HG02840 (cell line): Measurements from ENCODE around the gene OGFOD3.

Source experiments
- ATAC-seq: cut with Tn5 transposase; IDR thresholded peaks from one replicate; pipeline ENCODE4 v1.9.1; 2021; ENCODE audit warnings: mild to moderate bottlenecking, moderate library complexity, moderate number of reproducible peaks; ENCODE audit not compliant: unreplicated experiment, low FRiP score

OGFOD3 gene

DNA sequence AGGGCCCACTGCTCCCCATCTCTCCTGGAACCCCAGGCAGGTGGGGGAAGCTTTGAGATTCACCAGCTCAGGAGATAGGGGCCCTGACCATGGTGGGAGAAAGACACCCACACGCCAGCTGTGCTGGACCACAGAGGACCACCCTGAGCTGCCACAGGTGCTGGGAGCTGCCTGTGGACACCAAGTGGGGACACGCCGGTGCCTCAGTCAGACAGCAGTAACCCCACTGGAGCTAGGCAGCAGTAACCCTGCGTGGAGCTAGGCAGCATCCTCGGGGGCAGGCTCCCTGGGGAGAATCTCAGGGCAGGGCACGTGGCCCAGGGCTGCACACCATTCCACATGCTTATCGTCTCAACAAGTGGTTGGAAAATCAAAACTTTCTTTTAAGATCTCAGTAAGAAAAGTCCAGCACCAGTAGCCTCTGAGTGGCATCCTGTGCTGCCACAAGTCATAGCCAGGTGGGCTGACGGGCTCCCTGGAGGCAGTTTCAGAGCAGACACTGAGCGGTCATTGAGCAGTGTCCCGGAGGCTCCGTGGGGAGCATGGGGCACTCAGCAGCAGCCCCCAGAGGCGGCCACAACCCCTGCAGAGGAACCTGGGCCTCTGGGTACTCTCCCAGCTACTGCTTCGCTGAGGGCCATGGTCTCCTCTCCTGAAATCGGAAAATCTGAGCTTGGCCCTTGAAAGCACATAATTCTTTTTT, 8.2 kb downstream of the OGFOD3 start:
- no peak for ATAC-seq

DNA sequence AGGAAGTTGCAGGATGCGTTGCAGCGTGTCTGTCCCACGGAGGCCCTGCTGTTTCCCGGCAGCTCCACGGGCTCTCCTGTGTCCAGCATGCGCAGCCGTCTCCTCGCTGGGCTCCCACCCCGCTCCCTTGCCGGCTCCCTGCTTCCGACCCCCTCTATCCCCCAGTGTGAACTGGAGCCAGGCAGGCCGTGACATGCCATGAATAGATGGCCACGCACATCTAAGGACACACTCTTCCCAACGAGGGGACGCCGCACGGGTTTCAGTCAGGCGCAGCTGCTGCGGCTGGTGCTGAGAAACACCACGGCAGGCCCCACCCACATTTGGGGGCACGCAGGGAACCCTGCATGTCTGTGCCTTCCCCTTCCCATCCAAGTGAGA, 9.5 kb downstream of the OGFOD3 start:
- no peak for ATAC-seq

DNA sequence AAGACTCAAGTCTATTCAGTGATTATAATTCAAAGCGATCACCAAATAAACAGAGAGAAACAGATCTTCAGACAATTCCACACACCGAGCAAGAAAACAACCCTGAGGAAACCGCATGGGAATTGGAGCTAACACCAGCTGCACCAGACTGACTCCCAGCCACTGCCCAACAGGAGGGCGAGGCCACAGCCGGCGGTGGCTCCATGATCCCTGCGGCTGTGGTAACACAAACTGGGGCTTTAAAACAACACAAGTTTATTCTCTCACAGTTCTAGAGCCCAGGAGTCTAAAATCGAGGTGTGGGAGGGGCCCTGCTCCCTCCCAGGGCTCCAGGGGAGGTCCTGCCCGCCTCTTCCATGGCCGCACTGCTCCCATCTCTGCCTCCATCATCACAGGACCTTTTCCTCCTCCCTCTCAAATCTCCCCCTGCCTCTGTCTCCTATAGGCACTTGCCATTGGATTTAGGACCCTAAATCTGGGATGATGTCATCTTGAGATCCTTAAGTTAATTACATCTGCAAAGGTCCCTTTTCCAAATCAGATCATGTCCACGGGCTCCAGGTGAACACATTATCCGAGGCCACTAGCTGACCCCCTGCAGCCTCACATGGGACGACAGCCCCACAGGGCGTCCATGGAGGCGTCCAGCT, 10.0 kb downstream of the OGFOD3 start:
- ATAC-seq: no peak

DNA sequence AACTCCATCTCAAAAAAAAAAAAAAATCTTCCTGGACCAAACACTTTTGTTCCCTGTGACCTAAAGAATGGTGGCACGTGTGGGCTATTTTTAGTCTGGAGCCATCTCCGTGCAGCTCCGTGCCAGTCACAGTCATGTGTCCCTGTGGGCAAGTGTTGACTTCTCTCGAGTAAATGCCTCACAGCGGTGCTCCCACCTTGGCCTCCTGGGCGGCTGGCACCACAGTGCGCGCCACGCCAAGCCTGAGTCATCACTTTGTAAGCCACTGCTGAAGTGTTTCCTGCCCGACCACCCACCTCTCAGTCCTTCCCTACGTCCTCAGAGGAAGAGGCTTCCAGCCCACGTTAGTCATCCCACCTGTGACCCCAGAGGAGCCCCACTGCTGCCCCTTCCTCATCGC, 11.1 kb downstream of the OGFOD3 start:
- ATAC-seq: no peak

DNA sequence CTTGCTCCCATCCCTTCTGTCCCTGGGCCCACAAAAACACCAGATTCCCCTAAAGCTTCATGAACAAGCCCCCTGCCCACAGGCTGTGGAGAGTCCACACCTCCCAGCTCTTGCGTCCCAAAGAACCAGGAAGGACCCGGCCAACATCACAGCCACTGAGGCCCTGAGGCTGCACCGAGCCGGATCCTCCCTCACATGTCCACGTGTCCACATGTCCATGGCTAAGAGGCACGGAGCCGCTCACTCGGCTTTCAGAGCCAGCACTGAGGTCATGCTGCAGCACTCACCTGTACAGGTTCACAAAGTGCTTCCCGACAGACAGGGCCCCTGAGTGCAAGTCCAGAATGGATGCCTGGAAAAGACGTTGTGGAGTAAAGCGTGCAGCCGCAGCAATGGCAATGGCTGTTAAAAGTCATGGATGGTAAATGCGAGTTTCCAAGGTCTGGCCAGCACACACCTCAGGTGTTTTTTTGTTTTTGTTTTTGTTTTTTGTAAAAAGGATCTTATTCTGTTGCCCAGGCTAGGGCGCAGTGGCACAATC, 12.2 kb downstream of the OGFOD3 start:
- ATAC-seq: no peak

DNA sequence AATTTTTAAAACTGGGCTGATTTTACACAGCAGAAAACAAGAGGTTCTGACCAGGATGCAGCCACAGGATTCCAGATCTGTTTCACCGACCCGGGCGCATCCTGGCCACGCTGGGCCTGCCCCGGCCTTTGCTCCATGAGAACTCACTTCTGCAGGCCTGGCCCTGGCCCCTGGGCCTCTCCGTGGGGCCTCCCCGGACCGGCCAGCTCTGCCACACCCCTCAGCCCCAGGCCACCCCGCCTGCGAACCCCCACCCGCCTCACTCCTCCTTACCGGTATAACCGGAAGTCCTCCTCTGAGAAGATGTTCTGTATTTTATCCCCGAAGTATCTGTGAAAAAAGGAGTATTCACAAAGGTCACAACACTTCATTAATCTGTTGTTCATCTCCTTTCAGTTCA, 13.3 kb downstream of the OGFOD3 start:
- no peak for ATAC-seq

DNA sequence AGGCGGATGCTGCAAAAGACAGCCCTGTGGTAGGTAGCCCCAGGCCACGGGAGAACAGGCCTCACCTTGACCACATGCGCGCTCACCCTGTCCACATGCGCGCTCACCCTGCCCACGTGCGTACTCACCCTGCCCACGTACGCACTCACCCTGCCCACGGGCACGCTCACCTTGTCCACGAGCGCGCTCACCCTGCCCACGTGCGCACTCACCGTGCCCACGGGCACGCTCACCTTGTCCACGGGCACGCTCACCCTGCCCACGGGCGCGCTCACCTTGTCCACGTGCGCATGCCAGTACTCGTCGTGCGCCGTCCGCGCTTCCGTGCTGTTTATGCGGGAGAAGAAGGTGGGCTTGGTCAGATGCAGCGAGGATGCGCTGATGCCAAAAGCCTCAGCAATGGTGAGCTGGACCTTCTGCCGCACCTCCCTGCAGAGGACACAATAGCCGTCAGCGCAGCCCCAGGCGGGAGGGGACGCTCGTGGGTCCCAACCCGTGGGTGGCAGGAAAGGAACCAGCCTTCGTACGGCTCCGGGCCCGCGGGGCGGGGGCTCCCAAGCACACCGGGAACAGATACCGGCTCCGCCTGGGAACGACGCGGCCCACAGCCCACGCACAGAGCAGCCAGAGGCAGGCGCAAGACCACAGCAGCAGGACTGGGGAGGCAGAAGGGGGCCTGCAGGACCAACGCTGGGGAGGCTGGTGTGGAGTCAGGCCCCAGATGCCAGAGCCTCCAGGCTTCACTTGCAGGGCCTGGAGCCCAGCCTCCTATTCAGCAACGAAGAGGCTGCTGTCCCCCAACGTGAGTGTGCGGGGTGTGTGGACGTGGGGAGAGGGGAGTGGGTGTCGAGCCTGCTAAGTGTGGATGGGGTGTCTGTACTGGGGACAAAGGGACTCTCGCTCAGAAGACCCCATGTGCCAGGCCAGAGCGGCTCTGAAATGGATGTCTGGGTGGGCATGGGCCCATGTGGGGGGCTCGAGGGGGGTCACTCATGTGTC, 14.4 kb downstream of the OGFOD3 start:
- no peak for ATAC-seq

DNA sequence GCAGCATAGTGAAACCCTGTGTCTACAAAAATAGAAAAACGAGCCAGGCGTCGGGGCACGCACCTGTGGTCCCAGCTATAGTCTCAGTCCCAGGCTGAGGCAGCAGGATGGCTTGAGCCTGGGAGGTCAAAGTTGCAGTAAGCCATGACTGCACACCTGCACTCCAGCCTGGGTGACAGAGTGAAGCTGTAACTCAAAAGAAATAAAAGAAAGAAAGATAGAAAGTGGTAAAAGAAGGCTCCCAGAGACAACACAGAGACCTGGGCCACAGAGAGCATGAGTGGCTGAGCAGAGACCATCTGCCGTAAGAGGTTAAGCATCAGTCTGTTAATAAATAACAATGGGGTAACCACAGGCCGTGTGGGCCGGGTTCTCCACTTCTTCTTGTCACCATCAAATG, 15.5 kb downstream of the OGFOD3 start:
- ATAC-seq: peak; percentile 75

DNA sequence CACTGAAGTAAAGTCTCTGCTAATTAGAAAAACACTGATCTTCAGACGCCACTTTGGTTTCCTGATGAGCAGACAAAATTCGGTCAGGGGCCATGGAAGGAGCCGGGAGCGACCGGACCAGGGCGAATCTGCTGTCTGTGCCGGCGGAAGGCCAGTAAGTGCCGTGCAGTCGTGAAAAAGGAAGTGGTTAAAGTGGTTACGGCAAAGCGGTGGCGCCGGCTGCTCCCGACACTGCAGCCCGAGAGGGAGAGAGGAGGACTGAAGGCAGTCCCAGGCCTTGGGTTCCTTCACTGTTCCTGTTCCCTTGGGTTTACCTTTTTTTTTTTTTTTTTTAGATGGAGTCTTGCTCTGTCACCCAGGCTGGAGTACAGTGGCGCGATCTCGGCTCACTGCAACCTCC, 17.6 kb downstream of the OGFOD3 start:
- ATAC-seq: no peak

DNA sequence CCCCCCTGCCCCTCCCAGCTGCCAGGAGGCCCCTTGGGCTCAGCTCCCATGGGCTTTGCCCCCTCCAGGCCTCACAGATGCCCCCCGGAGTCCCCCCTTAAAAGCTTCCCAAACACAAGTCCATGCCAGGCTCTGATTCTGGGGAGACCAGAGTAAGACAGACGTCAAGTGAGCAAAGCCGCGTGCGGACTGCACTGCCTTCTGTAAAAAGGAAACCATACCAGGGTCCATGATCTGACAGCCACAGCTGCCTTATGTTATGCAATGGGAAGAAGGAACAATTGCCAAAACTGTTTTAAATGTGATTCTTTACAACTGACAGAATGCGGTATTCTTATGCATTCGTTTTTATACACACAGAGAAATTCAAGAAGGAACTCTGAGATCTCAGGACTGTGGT, 18.2 kb downstream of the OGFOD3 start:
- ATAC-seq: no peak

DNA sequence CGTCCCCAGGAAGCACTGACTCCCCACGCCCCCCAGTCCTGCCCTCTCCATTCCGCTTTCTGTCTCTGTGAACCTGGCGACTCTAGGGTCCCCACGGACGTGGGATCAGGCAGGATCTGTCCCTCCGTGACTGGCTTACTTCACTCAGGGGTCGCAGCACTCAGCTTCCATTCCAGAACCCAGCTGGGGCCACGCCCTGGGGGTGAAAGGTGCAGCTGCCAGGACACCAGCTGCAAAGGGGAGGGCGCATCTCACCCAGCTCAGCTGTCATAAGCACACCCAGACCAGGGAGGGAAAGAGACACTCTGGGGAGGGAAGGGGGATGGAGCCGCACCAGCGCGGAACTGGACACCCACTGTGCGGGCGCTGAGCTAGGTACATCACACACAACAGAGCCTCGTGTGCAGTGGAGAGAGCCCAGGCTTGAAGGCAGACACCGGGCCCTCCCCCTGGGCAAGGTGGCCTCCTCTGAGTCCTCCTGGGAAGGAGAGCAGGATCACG, 18.7 kb downstream of the OGFOD3 start:
- no peak for ATAC-seq

DNA sequence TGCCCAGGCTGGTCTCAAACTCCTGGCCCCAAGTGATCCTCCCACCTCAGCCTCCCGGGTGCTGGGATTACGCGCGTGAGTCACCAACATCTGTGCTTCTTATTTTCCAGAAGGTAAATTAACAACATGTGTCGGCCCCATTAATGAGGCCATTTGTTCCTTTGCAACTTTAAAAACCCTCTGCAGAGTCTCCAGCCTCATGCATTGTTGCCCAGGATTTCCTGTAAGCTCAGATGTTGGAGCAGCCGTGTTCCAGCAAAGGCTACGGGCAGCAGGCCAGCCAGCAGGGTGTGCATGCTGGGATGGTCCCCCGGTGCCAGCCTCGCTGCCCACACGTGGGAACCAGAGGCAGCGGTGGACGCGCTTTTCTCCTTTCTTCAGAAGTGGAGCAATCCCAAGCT, 19.3 kb downstream of the OGFOD3 start:
- ATAC-seq: no peak

DNA sequence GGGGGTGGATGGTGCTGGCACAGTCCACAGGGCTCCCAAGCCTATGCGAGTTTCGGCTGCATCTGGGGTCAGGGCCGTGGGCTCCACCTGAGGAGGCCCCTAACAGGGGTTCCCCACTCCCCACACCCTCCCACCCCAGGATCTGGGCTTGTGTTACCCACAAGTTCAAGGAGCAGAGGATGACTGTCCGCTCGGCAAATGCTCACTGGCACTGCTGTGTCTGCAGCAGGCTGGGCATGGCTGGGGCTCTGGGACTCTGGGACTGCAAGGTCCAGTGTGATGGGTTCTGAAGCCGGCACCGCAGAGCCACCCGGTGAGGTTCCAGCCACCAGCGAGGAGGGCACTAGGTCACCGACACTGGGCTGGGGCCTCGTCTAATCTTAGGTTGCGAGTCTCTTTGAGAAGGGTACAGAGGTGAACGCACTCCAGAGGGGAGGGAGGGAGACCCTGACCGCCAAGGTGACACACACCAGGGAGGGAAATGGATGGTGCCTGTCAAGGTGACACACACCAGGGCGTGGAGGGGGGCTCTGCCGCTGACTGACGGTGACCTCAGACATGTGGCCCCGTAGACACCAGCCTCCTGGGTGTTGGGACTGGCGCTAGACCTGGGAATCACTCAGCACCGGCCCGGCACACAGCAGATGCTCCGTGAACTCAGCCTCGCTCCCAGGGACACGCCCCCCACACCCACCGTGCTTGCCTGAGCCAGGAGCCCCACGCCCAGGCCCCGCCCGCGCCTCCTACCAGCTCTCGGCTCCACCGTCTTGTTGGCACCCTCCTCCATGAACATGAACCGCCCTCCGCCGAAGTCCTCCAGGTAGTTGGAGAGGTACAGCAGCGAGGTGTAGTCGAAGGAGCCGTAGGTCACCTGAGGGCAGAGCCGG, 20.7 kb downstream of the OGFOD3 start:
- ATAC-seq: no peak

DNA sequence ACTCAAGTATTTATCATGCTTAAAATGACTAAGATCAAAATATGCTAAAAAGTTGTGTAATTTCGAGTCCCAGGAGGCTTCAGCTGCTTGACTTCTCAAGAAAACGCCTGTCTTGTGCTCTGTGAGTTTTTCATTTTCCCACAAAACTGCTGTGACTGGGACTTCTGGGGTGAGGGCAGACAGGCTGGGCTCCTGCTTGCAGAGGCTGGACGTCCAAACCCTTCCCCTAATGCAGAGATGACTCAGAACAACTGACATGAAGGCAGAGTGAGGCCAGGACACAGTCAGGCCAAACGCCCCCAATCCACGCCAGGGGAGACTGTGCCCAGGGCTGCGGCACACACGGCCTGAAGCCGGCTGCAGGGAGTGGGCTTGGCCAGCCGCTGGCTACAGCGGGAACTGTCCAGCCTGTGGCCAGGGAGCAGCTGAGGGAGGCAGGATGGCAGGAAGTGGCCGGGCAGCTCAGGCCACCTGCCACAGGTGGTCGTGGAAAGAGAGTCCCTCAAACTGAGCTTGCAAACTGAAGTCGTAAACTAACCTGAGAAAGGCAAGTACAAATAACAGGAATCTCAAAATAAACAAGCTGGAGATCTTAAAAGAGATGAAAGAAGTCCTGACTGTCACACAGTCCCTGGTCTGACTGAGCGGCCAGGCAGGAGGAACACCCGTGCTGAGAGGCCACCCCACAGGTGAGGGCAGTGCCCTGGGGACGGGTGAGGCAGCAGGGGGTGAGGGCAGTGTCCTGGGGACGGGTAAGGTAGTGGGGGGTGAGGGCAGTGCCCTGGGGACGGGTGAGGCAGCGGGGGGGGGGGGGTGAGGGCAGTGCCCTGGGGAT, 21.6 kb downstream of the OGFOD3 start:
- no peak for ATAC-seq

DNA sequence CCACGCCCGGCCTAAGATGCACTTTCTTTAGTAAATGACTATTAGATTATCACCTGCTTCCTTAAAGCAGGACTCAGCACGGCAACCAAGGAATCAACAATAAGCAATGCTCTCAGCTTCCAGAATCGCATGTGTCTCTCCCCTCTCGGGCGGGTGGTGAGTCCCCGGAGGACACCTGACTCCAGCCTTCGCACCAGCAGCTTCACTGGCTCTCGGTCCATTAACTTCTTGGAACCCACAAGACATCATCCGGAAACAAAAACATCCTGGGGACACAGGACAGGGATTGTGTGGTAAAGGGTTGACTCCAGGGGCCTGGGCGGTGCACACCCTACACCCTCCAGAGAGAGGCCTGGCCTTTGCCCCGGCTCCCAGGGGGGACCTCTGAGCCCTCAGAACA, 24.1 kb downstream of the OGFOD3 start:
- no peak for ATAC-seq

DNA sequence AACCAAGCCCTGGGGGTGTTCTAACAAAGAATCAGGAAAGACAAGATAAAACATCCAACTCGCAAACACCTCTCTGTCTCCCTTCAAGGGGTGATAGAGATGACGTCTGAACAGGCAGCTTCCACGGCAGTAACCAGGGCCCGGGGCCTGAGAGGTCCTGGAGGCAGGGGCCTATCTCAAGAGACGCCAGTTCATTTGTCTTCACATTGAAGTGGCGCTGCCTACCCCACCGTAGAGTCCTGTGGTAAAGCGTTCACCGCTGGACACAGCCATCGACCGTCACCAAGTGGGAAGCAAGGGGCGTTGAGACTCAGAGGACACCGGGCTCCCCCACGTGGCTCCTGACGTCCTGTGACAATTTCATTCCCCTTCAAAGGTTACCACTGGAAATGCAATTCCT, 25.4 kb downstream of the OGFOD3 start:
- ATAC-seq: no peak

DNA sequence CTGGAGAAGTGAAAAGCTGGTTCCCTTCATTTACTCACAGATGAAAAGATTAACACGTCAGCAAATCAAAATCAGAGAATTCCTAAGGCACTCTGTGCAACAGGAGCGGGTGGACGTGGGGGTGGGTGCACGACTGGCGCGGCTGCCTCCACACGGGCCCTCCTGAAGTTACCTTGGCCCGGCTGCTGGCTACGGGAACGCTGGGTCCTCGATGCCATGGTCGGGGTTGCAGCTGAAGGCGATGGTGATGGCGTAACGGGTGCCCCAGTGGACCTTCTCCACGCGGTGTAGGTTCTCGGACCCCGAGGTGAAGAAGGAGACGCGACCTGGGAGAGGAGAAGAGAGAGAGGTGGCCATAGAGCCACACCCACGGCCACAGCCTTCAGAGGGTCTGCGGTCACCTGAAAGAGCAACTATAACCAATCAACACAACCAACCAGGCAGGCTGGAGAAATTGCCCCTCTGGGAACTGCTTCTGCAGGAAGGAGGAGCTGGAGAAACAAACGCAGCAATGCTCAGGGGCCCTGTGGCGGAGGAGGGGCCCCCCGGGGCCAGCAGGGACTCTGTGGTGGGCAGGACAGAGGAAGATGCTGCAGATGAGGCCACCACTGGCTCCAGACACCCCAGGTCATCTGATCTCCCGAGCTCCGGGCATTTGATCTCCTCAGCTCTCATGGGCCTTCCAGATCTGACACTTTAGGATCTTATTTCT, 26.0 kb downstream of the OGFOD3 start:
- ATAC-seq: no peak

DNA sequence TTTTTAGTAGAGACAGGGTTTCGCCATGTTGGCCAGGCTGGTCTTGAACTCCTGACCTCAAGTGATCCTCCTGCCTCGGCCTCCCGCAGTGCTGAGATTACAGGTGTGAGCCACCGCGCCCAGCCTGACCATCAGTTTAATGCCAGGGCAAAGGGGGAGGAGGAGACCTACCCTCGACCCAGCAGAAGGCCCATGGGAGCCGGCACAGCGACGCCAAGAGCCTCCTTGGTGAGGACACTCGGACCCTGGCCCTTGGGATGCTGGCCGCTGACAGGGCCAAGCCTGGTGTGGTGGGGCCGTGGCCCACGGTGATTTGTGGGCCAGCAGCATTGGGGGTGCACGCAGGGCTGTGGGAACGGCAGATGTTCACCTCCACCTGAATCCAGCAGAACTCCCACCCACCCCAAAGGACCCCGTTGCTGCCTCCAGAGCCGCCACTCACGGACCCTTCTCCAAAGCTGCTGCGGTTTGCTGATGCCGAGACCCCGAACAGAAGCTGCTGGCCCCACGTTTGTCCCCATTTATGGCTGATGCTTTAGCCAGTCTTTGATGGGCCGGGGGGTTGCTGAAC, 26.8 kb downstream of the OGFOD3 start:
- ATAC-seq: no peak
